Measurements from ENCODE around the gene PABPN1. TPM values are rescaled to one million over a fixed set of nuclear protein-coding genes. Genes with fewer than 3 reads are reported as not detected.

PABPN1 gene
- polyA plus RNA-seq, 1 donor = 114 TPM

DNA sequence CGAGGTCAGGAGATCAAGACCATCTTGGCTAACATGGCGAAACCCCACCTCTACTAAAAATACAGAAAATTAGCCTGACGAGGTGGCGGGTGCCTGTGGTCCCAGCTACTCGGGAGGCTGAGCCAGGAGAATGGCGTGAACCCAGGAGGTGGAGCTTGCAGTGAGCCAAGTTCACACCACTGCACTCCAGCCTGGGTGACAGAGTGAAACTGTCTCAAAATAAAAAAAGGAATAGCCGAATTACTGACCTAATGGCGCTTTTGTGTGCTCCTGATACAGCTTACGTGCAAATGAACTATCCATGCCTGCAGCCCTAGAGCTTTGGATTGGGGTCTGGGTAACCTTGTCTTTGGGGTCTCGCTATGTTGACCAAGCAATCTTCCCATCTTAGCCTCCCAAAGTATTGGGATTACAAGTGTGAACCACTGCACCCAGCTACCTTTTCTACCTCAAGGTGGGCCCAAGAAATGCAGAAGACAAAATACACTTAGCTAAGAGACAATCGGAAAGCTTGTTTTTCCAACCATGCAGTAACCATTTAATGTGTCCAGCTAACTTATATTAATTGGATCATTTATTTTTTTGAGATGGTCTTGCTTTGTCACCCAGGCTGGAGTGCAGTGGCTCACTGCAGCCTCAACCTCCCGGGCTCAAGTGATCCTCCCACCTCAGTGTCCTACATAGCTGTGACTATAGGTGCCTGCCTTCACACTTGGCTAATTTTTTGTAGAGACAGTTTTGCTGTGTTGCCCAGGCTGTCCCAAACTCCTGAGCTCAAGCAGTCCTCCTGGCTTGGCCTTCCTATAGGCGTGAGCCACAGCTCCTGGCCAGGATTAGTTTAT, 5.5 kb downstream of the PABPN1 start:
- DNase-seq (ENCODE audit: low read depth) = no peak

DNA sequence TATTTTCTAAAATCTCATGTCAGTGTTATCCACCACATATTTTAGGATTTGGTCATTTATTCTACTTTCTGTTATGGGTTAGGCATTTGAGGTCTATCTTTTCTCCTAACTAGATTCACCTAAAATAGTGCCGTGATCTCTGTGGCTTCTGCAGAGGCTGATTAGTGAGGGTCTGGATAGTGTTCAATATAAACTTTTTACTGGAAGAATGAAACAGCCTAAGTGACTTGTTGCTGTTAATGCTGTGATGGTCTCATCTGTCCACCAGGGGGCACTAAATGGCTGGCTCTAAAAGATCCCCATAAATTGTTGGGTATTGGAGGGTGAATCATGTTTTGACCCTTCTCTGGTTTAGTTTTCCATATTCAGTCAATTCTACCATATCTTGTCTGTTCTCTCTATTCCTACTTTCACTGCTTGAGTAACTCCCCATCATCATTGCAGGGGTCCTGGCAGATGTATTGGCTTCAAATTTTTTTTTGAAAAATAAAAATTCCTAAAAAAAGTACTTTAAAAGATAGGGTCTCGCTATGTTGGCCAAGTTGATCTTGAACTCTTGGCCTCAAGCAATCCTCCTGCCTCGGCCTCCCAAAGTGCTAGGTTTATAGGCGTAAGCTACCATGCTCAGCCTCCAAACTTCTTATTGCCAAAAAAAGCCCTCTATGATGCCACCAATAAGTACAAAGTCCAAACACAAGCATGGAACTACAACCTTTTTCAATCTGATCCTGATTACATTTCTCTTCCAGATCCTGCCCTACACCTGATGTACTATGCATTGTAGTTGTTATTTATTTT, 6.9 kb downstream of the PABPN1 start:
- DNase-seq (ENCODE audit: low read depth) = peak; percentile 47

DNA sequence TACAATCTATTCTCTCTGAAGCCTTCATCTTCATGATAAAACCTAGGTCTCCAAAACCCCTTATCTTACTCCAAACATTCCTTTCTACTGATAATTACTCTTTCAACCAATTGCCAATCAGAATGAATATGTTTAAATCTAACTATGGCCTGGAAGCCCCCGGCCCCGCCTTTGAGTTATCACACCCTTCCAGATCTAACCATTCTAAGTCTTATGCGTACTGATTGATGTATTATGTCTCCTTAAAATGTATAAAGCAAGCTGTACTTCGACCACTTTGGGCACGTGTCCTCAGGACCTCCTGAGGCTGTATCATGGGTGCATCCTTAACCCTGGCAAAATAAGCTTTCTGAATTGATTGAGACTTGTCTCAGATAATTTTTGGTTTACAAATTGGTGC, 14.4 kb downstream of the PABPN1 start:
- no peak for DNase-seq (ENCODE audit: low read depth)

DNA sequence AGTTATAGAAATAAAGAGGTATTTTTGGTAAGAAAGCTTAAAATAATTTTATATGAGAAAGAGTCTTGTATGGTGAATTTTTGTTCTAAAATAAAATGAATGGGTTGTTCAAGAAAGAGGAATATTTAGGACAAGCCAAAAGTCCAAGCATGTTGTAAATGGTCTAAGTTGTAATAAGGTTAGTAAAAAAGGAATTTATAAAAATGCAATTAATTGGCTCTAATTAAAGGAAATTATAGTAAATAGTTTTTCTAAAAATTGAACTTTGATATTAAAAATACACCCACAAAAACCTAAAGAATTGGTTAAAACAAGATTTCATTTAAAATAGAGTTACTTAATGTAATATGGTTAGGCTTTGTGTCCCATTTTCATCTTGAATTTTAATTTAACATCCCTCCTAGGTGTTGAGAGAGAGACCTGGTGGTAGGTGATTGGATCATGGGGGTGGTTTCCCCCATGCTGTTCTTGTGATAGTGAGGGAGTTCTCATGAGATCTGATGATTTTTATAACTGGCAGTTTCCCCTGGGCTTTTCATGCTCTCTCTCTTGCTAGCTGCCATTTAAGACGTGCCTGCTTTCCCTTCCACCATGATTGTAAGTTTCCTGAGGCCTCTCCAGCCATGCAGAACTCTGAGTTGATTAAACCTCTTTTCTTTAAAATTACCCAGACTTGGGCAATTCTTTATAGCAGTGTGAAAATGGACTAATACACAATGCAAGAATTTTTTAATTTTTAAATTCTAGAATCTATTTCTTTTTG, 18.4 kb downstream of the PABPN1 start:
- DNase-seq (ENCODE audit: low read depth) = no peak

DNA sequence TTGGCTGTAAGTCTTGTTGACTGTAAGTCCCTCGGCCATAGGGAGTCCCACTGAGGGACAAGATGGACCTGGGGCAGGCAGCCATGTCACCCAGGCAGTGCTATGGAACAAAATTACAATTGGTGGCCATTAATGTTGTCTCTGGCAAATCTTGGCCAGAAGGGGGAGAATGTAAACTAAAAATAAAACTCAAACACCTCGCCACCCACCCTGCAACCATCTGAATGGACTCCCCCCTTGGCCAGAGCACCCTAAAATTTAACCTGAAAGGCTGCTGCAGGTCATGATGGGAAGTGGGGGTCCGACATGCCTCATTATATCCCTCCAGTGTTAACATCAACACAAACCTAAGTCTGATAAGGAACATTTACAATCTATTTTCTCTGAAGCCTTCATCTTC, 23.2 kb downstream of the PABPN1 start:
- no peak for DNase-seq (ENCODE audit: low read depth)

DNA sequence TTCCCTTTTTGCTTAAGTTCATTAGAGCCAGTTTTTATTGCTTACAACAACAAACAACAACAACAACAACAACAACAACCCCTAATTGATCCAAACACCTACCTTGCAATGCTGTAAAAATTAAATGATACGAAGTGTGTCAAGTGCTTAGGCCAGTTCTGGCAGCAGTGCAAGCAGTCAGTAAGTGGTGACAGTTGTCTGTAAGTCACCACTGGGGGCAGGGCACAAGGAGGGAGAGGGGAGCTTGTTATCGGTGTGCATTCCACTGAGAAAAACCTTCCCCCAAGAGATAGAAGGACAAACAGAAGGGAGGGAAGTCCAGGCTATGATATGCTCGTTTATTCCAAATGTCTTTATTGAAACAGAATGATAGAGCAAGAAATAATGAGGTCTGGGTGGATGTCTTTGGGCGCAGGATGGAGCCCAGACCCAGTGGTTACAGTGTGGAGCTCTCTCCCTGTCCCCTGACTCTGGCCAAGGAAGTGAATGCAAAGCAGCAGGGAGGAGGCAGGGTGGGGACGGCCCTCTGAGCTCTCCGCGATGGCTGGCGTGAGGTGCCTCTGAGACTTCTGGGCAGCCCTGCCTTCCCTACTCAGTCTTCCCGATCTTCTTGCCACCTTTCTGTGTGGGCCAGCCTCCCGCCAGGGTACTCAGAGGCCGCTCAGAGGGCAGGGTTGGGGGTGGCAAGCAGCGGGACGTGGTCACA, 24.9 kb downstream of the PABPN1 start:
- DNase-seq (ENCODE audit: low read depth) = no peak

DNA sequence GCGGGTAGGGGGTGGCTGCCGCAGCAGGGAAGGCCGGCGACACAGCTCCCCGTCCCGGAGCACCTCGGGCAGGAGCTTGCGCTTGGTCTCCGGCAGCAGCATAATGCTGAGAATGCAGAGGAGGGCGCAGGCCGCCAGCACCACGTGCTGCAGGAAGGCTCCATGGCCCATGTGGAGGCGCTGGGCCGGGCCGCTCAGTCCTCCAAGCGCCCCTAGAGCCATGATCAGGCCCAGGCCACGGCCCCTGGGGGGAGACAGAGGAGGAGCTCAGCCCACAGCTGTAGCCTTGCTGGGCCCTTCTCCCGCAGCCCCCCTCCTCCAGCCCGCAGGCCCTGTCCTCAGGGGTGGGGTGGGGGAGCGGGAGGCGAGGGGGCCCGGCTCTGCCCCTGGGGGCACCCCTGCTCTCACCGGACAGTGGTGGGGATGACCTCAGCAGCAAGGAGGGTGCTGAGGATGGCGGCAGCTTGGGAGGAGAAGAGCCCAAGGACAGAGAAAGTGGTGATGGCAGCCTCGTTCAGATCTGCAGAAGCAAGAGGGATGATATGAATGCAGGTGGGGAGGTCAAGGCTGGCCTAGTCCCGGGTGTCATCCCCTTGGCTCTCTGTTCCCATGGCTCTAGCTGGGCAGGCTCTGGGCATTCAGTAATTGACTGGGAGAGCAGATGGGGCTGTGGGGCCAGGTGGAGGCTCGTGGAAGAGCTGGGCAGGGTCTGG, 25.6 kb downstream of the PABPN1 start:
- no peak for DNase-seq (ENCODE audit: low read depth)

DNA sequence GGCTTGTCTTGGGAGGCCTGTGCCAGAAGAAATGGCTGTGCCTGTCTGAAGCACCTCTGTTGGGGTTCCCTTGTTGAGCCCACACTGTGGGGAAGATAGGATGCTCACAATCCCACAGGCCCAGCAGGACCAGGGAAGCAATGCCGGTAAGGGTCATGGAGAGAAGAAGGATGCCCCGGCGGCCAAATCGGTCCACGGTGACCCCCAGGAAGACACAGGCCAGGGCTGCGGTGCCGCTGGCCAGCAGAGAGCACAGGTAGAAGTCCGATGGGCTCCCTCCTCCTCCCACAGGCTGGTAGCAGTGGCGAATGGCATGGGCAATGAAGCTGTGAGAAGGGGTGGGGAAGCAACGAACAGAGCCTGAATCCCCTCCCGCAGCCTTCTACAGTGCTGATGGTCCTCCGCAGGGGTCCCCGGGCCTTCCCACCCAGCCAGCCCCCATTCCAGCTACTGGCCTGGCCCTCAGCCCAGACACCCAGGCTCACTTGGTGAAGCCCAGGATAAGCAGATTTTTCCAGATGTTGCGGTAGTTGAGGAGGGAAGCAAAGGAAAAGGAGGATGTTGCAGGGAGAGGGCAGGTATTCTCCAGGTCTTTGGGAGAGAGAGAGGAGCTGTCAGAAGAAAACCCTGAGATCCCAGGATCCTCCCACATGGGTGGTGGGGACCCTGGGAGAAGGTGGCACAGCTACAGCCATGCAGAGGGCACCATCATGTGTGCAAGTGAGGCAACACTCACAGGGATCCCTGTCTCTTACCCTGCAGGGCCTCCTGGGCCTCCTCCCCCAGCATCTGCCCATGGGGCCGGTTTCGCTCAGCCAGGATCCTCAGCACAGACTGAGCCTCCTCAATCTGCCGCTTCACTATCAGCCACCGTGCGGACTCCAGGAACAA, 26.4 kb downstream of the PABPN1 start:
- no peak for DNase-seq (ENCODE audit: low read depth)

DNA sequence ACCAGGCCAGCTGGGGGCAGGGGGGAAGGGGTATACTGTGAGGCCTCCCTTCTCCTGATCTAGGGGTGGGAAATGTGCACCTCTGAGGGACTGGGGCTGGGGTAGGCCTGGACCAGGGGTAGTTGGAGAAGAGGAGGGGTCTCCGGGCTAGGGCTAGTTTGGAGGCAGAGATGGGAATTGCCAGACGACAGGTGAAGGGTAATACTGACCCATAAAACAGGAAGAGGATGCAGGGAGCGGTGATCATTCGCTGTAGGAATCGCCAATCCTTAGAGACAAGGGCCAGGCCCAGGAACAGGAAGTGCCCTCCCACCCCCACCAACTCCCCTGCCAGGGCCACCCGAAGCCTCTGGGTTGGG, 27.0 kb downstream of the PABPN1 start:
- DNase-seq (ENCODE audit: low read depth) = no peak

DNA sequence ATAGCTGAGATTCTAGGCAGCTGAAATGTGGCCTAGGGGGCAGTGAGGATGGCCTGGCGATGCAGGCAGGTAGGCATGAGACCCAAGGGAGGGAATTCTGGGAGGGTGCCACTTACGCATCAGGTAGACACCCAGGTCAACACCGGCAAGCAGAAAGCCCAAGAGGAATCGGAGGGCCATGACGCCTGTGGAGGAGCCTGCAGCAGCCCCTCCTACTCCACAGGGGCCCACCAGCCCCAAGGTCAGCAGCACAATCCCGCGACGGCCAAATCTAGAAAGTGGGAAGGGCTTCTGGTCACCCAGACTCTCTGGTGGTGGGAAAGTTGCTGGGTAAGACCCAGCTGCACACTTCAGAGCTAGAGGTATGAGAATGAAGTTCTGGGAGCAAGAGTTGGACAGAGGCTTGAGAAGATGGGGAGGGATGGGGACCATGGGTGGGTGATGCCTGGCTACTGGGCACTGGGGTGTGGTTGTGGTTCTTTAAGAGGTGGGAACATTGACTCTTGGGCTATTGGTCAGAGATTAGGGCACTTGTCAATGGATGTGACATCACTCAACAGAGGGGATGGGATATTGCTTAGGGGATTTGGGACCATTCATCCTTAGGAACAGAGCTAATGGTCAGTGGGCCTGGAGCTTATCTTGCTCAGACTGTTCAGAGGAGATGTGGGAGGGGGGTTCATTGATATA, 28.0 kb downstream of the PABPN1 start:
- no peak for DNase-seq (ENCODE audit: low read depth)

DNA sequence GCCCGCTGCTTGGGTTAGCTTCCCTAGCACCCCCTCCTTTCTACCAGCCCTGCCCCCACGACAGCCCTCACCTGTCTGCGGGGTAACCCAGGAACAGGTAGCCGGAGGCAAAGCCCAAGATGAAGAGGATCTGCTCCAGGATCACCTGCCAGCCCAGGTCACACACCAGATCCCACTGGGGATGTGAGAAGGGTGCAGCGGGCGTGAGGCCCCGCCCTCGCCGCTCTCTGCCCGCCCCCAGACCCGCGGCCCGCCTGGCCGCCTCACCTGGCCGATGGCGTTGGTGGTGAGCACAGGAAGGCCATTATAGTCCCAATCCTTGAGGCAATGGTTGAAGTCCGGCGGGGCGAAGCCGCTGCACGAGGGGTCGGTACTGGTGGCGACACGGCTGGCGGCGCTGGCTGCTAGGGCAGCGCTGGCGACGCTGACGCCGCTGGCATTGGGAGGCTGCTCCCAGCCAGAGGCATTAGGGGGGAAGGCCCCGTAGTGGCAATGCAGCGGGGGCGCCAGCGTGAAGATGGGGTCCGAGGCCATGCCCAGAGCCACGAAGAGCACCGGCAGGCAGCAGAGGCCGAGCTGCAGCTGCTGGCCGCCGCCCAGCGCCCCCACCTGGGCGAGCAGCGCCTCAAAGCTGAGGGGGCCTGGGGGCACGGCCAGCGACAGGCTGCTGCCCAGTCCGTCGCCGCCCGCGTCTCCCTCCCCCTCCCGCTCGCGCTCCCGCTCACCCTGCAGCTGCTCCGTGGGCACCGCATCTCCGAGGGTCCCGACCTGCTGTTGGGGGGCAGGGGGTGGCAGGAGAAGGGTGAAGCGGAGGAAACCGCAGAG, 30.6 kb downstream of the PABPN1 start:
- DNase-seq (ENCODE audit: low read depth) = no peak

DNA sequence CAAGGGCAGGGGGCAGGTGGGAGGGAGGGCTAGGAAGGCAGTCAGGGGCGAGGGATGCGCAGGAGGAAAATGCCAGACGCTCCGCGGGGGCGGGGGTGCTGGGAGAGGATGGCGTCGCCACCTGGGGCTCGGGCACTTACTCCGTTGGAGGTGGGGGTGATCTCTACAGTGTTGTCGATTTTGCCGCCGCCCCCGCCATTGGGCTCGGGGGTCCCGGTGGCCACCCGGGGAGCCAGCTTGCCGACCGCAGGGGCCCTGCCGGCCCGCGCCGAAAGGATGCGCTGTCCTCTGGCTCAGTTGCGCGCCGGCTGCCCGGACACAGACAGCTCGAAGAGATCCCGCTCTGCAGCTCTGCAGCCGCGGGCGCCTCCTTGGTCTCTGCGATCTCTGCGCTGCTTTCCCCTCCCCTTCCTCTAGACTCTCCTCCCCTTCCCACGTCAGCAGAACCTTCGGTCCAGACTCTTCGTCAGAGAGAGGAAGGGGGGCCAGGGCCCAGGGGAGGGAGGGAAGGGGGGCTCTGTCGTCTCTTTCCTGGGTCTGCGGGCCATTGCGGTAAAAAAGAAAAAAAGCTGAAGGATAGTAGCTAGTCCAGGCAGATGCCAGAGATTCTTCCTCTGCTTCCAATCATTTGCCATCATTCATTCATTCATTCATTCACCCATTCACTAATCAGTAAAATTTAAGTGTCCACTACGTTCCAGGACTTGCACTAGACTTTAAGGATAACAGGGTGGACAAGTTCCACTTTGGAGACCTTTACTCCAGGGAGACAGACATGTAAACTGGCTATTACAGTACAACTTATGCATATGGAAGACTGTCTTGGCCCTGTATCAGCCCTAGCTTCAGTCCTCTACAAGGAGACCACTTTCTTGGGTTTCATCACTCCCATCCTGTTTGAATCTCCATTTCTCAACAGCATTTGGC, 31.5 kb downstream of the PABPN1 start, which contains the start of gene SLC22A17:
SLC22A17 (minus strand) TSS at position 382 of the 927 bp plus-strand sequence.
- DNase-seq (ENCODE audit: low read depth) = peak; percentile 73

DNA sequence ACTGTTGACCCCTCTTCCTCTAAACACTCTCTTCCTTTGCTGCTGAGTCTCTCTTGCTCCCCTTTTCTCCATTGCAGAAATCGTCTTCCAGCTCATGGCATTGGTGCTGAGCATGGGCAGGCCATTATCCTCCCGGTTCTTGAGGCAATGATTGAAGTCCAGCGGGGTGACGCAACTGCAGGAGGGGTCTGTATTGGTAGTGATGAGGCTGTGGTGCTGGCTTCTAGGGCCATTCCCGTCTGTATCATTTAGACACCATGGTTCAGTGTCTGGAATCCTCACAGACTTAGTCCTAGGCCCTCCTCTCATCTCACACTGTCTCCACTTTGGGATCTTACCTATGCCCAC, 32.1 kb downstream of the PABPN1 start:
- DNase-seq (ENCODE audit: low read depth) = no peak

DNA sequence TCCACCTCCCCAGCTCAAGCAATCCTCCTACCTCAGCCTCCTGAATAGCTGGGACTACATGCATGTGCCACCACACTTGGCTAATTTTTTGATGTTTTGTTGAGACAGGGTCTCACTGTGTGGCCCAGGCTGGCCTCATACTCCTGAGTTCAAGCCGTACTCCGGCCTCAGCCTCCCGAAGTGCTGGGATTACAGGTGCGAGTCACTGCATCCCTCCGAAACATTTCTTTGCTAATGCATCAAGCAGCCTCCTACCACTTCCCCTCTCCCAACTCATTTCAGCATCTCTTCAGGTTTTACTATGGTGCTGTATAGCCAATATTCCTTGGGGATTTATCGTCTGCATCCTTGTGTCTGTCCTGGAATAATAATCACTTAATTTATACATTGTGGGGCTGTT, 33.7 kb downstream of the PABPN1 start:
- no peak for DNase-seq (ENCODE audit: low read depth)

DNA sequence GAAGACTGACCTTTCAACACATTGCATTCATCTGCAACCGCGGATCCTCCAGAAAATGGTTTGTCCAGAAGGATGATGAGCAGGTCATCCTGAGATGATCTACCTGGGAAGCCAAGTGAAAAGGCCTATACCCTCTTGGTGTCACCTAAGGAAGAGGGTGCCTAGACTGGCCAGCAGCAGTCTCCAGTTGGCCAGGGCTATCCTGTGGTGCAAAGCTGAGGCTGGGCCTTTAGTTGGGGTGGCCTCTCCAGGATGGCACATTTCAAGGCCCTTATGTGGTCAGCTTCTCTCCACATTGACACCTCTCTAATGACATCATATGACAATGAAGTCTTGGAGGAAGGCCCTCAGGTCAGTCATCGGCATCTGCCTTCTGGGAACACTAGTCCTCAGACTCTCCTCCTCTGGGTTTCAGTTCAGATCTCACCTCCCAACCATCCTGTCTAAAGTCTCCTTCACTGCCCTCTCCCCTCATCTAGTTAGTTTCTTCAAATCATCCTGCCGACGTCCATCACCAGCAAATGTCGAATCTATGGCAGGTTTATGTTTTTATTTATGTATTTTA, 34.7 kb downstream of the PABPN1 start:
- DNase-seq (ENCODE audit: low read depth) = no peak

DNA sequence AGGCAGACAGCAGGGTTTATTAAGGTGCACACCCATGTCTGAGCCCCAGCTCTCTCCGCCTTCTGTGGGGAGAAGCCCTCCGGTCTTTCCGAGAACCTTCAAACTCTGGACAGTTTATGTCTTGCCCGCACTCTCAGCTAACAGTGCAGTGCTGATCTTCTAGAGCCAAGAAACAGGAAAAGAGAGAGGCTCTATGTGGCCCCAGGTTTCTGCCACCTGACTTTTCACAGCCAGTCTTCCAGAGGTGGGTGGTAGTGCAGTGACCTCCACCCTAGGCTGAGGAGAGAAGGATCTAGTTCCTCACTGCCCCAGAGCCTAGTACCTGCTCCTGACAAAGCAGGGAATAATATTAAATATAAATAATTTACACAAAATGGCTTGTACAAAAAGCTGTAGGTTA, 35.4 kb downstream of the PABPN1 start:
- no peak for DNase-seq (ENCODE audit: low read depth)

DNA sequence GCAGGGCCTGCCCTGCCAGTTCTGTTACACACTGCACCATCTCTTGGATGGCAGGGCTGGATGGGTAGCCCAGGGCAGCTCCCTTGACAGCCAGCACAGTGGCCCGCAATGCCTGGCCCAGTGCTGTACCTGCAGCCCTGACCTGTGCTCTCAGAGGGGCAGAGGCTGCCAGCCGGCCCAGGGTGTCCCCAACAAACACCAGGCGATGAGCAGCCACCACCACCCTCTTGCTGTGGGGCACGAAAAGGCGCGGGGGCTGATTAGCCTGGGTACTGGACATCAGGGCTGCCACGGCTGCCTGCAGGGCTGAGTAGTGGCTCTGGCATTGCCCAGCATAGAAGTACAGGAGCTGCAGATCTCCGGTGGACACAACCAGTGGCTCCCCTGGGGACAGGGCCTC, 36.0 kb downstream of the PABPN1 start:
- no peak for DNase-seq (ENCODE audit: low read depth)
